Left ventricle myocardium superior (tissue), 1 donor: ENCODE results near the gene GRIK4. TPM values are rescaled to one million over a fixed set of nuclear protein-coding genes. Genes with fewer than 3 reads are reported as not detected.

Experiments used
- ATAC-seq: fragments of 200-7000 bp; cut with Tn5 transposase; one replicate; pipeline ENCODE4 v1.9.1; 2020; ENCODE audit warnings: mild to moderate bottlenecking, moderate library complexity
- DNase-seq: peaks from one replicate; pipeline ENCODE4 v3.0.0-alpha.2; 2020
- intact Hi-C: fragments of 100-400 bp; cut with micrococcal nuclease; formaldehyde crosslinking; loops from one replicate; pipeline ENCODE4 v1.11.0; 2022
- total RNA-seq: library from RNA; stranded (reverse); fragmentation: NEBNext Ultra II Directional; extraction: Animal tissue kit (Norgen Biotek cat#: 25700); gene quantifications from one replicate; pipeline ENCODE4 v1.2.1, GENCODE V29; 2021
- donor health status: DM: no; HTN: yes; CAD: no; lungs with severe emphysema.

Gene GRIK4
- total RNA-seq, 1 donor from 2014 or later = 0.22 TPM

- intact Hi-C loops = no loop called here
- DNase-seq = no peak
- ATAC-seq = no peak
Measured at GRCh38 chr11:120863359-120863758, 351.8 kb downstream of the GRIK4 start.

GRCh38 chr11:120867024-120867423 lies 355.5 kb downstream of the GRIK4 start:
- DNase-seq (no peak), ATAC-seq (no peak)
- intact Hi-C loops = no loop called here

- DNase-seq = no peak
- intact Hi-C loops = no loop called here
- no peak for ATAC-seq
Measured at GRCh38 chr11:120867531-120867930, 356.0 kb downstream of the GRIK4 start.

GRCh38 chr11:120867988-120868387 lies 356.4 kb downstream of the GRIK4 start:
- no peak for DNase-seq
- ATAC-seq = no peak
- intact Hi-C loops = no loop called here

GRCh38 chr11:120869097-120869496 lies 357.5 kb downstream of the GRIK4 start:
- ATAC-seq (no peak), DNase-seq (no peak)
- intact Hi-C loops = no loop called here

GRCh38 chr11:120869516-120870011 lies 358.0 kb downstream of the GRIK4 start:
- DNase-seq (no peak), ATAC-seq (no peak)
- intact Hi-C loops = no loop called here

- DNase-seq (no peak), ATAC-seq (no peak)
- intact Hi-C loops = no loop called here
Measured at GRCh38 chr11:120871194-120871593, 359.6 kb downstream of the GRIK4 start.

- intact Hi-C loops = no loop called here
- DNase-seq (no peak), ATAC-seq (no peak)
Measured at GRCh38 chr11:120871924-120872323, 360.4 kb downstream of the GRIK4 start.

GRCh38 chr11:120873966-120874735 lies 362.6 kb downstream of the GRIK4 start:
- ATAC-seq = no peak
- intact Hi-C loops = no loop called here
- DNase-seq = no peak

GRCh38 chr11:120875986-120876385 lies 364.4 kb downstream of the GRIK4 start:
- DNase-seq (no peak), ATAC-seq (no peak)
- intact Hi-C loops = no loop called here

- ATAC-seq = no peak
- intact Hi-C loops = no loop called here
Measured at GRCh38 chr11:120877746-120878365, 366.3 kb downstream of the GRIK4 start.

GRCh38 chr11:120878781-120879180 lies 367.2 kb downstream of the GRIK4 start:
- ATAC-seq (no peak), DNase-seq (no peak)
- intact Hi-C loops = no loop called here

More at GRCh38 chr11:120877746-120878365, 366.3 kb downstream of the GRIK4 start:
- DNase-seq = no peak

GRCh38 chr11:120880498-120881175 lies 369.1 kb downstream of the GRIK4 start:
- DNase-seq = no peak
- no peak for ATAC-seq
- intact Hi-C loops = no loop called here

GRCh38 chr11:120881596-120881995 lies 370.0 kb downstream of the GRIK4 start:
- DNase-seq (no peak), ATAC-seq (no peak)
- intact Hi-C loops = no loop called here

- no peak for DNase-seq
Measured at GRCh38 chr11:120882175-120882574, 370.6 kb downstream of the GRIK4 start.

GRCh38 chr11:120883404-120884080 lies 372.0 kb downstream of the GRIK4 start:
- intact Hi-C loops = no loop called here
- DNase-seq (peak; percentile 66), ATAC-seq (peak; percentile 90)

More at GRCh38 chr11:120882175-120882574, 370.6 kb downstream of the GRIK4 start:
- intact Hi-C loops = no loop called here
- ATAC-seq = no peak

- DNase-seq = no peak
- intact Hi-C loops = no loop called here
- no peak for ATAC-seq
Measured at GRCh38 chr11:120884154-120885020, 372.8 kb downstream of the GRIK4 start.

- ATAC-seq (no peak), DNase-seq (no peak)
- intact Hi-C loops = no loop called here
Measured at GRCh38 chr11:120890609-120891320, 379.2 kb downstream of the GRIK4 start.
